Lower lobe of right lung (tissue), 2 donors: ENCODE measurements around the gene UPP2. TPM values are rescaled to one million over a fixed set of nuclear protein-coding genes. Genes with fewer than 3 reads are reported as not detected.

Source experiments
- ATAC-seq, 2 donors: fragments of 200-7000 bp; cut with Tn5 transposase; one replicate each; pipeline ENCODE4 v1.9.1; 2020 to 2022; ENCODE audit warnings: mild to moderate bottlenecking in 2 of 2, moderate library complexity in 2 of 2
- DNase-seq: peaks from one replicate; pipeline ENCODE4 v3.0.0-alpha.2; 2020
- H3K27ac ChIP-seq: fragments of 200-600 bp; one replicate; pipeline ENCODE4 v1.8.0; 2022
- H3K27me3 ChIP-seq: fragments of 200-600 bp; one replicate; pipeline ENCODE4 v1.8.0; 2022; ENCODE audit warnings: low read depth
- H3K36me3 ChIP-seq: fragments of 200-600 bp; one replicate; pipeline ENCODE4 v1.8.0; 2022; ENCODE audit warnings: mild to moderate bottlenecking
- H3K4me1 ChIP-seq: fragments of 200-600 bp; one replicate; pipeline ENCODE4 v1.8.0; 2022
- H3K4me3 ChIP-seq: fragments of 200-600 bp; one replicate; pipeline ENCODE4 v1.8.0; 2022; ENCODE audit warnings: mild to moderate bottlenecking
- H3K9me3 ChIP-seq: fragments of 200-600 bp; one replicate; pipeline ENCODE4 v1.8.0; 2022
- intact Hi-C: fragments of 100-400 bp; cut with DNase I; formaldehyde crosslinking; loops from one replicate; pipeline ENCODE4 v1.11.0; 2022
- total RNA-seq: library from RNA; stranded (reverse); fragmentation: NEBNext Ultra II Directional; extraction: Animal tissue kit (Norgen Biotek cat#: 25700); gene quantifications from one replicate; pipeline ENCODE4 v1.2.1, GENCODE V29; 2021
- TF ChIP-seq, protein P1 (sequence below): fragments of 200-600 bp; IDR thresholded peaks from one replicate; pipeline ENCODE4 v1.8.0; 2022; ENCODE audit warnings: antibody characterized with exemption, mild to moderate bottlenecking
- donor health status: DM: no; HTN: yes; CAD: no; lungs with severe emphysema.

UPP2 gene
- total RNA-seq, 1 donor from 2014 or later = not detected

DNA sequence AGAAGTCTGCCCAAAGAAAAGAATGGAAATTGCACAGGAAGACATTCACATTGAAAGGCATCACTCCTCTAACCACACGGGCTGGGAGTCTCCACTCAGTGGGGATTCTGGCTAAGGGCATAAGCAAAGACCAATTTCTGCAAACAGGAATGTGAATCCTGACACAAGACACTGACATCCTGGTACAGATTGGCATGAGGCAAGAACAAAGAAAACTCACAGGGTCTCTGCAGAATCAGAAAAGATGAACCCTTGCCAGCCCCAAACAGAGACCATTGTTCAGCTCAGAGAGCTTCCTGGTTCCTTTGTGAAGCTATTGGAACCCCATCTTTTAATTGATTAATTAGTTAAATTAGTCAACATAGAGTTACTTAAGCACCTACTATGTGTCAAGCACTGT, 82.3 kb downstream of the UPP2 start:
- ATAC-seq (no peak), DNase-seq (no peak)
- Histone ChIP-seq H3K36me3 (no peaks in the 10 kb centered on the region), H3K9me3 (no peaks in the 10 kb centered on the region), H3K4me1 (peaks cover 5% of the 10 kb centered on the region), H3K4me3 (no peak overlapping the region), H3K27me3 (no peaks in the 10 kb centered on the region), H3K27ac (no peak overlapping the region)
- TF ChIP-seq, protein P1, sequence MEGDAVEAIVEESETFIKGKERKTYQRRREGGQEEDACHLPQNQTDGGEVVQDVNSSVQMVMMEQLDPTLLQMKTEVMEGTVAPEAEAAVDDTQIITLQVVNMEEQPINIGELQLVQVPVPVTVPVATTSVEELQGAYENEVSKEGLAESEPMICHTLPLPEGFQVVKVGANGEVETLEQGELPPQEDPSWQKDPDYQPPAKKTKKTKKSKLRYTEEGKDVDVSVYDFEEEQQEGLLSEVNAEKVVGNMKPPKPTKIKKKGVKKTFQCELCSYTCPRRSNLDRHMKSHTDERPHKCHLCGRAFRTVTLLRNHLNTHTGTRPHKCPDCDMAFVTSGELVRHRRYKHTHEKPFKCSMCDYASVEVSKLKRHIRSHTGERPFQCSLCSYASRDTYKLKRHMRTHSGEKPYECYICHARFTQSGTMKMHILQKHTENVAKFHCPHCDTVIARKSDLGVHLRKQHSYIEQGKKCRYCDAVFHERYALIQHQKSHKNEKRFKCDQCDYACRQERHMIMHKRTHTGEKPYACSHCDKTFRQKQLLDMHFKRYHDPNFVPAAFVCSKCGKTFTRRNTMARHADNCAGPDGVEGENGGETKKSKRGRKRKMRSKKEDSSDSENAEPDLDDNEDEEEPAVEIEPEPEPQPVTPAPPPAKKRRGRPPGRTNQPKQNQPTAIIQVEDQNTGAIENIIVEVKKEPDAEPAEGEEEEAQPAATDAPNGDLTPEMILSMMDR = no peak
- intact Hi-C loops = no loop called here

DNA sequence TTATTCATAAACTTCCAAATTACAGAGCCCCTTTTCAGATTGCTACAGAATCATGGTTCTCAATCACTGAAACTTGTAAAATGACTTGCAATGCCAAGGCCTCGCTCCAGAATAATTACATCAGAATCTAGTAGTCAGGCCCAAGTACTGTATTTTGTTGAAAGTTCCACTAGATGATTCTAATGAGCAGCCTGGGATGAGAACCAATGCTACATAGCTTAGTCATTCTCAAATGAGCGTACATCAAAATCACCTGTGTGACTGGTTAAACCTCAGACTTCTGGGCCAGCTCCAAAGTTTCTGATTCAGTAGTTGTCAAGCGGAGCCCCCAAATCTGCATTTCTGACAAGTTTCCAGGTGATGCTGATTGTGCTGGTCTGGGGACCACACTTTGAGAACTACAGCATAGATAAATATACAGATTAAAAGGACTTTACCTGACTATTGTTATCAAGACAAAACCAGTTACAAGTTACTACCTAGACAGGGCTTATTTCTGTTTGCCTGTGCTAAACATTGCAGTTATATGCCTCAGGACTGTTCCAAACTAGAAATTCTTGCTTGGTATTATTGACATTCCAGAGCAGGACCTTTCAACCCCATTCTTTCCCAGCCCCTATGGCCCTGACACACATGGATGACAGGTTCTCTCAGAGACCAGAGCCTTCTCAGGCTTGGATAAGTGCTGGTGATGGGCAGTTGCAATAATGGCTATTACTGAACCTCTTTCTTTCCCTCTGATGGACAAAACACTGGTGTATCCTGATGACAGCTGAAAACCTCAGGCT, 83.1 kb downstream of the UPP2 start:
- Histone ChIP-seq H3K4me3 (no peak overlapping the region), H3K27me3 (no peaks in the 10 kb centered on the region), H3K27ac (no peak overlapping the region), H3K9me3 (no peaks in the 10 kb centered on the region), H3K4me1 (peaks cover 5% of the 10 kb centered on the region), H3K36me3 (no peaks in the 10 kb centered on the region)
- intact Hi-C loops = no loop called here
- ATAC-seq (no peak), DNase-seq (no peak)
- TF ChIP-seq, protein P1 = no peak

Other genes with a start within 250 kb of the UPP2 start
- 35.0 TPM for gene ACVR1, start 225.5 kb upstream of the UPP2 start, total RNA-seq